ENCODE results near the gene SCLY. TPM values are rescaled to one million over a fixed set of nuclear protein-coding genes. Genes with fewer than 3 reads are reported as not detected.

The SCLY gene
- polyA plus RNA-seq, 3 donors, result 9.5 to 10.6 (median 10.3) TPM

DNA sequence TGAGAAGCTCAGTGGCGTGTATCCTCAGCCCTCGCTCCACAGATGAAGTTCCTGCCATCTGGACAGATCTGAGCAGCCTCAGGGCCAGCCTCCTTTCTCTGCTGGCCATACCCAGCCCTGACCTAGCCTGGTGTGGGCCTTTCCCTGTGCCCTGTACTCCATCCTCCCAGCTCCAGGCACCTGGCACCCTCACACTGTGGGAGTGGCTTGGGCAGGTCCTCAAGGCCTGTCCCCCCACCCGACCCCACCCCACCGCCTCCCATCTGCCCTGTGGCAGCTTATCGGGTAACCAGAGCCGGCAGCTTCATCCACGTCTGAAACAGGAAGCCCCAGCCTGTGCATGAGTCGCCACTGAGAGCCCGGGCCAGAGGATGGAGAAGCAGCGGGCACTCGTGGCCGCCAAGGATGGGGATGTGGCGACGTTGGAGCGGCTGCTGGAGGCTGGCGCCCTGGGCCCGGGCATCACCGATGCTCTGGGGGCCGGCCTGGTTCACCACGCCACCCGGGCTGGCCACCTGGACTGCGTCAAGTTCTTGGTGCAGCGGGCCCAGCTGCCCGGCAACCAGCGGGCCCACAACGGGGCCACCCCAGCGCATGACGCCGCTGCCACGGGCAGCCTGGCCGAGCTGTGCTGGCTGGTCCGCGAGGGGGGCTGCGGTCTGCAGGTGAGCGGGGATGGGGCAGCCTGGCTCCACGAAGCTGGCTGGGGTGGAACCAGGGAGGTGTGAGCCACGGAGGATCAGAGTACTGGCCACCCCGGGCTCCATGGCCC lies 39.4 kb downstream of the SCLY start, which contains the start of gene ESPNL:
TSS of gene ESPNL (plus strand) at position 292 of the 772 bp plus-strand sequence. CDS start at position 372, 80 bp downstream.
- H3K9me3 ChIP-seq (replicated peaks in 1 of 2; ENCODE audit: control insufficient read depth in 1 of 2, insufficient read depth in 1 of 2, low read length in 2 of 2), result no peaks in the 10 kb centered on the region
- peak within 1 kb of the TSS in 6 of 7 donors; percentile 62 to 87 (median 84) for H3K27ac Mint-ChIP-seq
- H3K9ac ChIP-seq (ENCODE audit: insufficient read depth, low read length, poor library complexity, severe bottlenecking), result no peak within 1 kb of the TSS
- H3K4me3 Mint-ChIP-seq, result no peak within 1 kb of the TSS
- H3K27ac ChIP-seq (ENCODE audit: low read depth in 1 of 2, low read length in 2 of 2), result no peak within 1 kb of the TSS
- no peaks in the 10 kb centered on the region for H3K27me3 ChIP-seq (ENCODE audit: control insufficient read depth in 2 of 2, insufficient read depth in 2 of 2, low read length in 2 of 2)
- no peak for DNase-seq
- intact Hi-C loops (cut with micrococcal nuclease), result no loop called here
- H3K4me2 ChIP-seq (replicated peaks; ENCODE audit: extremely low read depth, low read length, poor library complexity, severe bottlenecking), result peak within 1 kb of the TSS; percentile 57
- WGBS (ENCODE audit: insufficient coverage), result 50% methylated on average over 33 of the region's 38 CpGs
- H4K20me1 ChIP-seq (ENCODE audit: insufficient read depth, low read length), result no peaks in the 10 kb centered on the region
- H3K4me3 ChIP-seq (replicated peaks in 1 of 3; ENCODE audit: low read depth in 2 of 3, low read length in 3 of 3), result no peak within 1 kb of the TSS
- TF ChIP-seq, protein P1, sequence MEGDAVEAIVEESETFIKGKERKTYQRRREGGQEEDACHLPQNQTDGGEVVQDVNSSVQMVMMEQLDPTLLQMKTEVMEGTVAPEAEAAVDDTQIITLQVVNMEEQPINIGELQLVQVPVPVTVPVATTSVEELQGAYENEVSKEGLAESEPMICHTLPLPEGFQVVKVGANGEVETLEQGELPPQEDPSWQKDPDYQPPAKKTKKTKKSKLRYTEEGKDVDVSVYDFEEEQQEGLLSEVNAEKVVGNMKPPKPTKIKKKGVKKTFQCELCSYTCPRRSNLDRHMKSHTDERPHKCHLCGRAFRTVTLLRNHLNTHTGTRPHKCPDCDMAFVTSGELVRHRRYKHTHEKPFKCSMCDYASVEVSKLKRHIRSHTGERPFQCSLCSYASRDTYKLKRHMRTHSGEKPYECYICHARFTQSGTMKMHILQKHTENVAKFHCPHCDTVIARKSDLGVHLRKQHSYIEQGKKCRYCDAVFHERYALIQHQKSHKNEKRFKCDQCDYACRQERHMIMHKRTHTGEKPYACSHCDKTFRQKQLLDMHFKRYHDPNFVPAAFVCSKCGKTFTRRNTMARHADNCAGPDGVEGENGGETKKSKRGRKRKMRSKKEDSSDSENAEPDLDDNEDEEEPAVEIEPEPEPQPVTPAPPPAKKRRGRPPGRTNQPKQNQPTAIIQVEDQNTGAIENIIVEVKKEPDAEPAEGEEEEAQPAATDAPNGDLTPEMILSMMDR (IDR thresholded peaks at IDR 0.05), result no peak
- peaks cover 0 to 2% (median 0%) of the 10 kb centered on the region in 3 donors for H3K27me3 Mint-ChIP-seq (ENCODE audit: low read depth in 3 of 3)
- H3K36me3 Mint-ChIP-seq, result no peaks in the 10 kb centered on the region
- peaks cover 16 to 18% of the 10 kb centered on the region in 2 donors for H3K4me1 ChIP-seq (ENCODE audit: control insufficient read depth in 1 of 2, insufficient read depth in 2 of 2, low read length in 2 of 2)
- no peaks in the 10 kb centered on the region for H3K9me3 Mint-ChIP-seq
- no peaks in the 10 kb centered on the region for H3K79me2 ChIP-seq (ENCODE audit: insufficient read depth, low read length)
- H3K36me3 ChIP-seq (replicated peaks in 1 of 2; ENCODE audit: control insufficient read depth in 1 of 2, insufficient read depth in 2 of 2, low read length in 2 of 2), result no peaks in the 10 kb centered on the region
- H2AFZ ChIP-seq (ENCODE audit: insufficient read depth, low read depth, low read length, poor library complexity, severe bottlenecking), result no peak within 1 kb of the TSS
- H3K4me1 Mint-ChIP-seq, result peaks cover 16% of the 10 kb centered on the region

DNA sequence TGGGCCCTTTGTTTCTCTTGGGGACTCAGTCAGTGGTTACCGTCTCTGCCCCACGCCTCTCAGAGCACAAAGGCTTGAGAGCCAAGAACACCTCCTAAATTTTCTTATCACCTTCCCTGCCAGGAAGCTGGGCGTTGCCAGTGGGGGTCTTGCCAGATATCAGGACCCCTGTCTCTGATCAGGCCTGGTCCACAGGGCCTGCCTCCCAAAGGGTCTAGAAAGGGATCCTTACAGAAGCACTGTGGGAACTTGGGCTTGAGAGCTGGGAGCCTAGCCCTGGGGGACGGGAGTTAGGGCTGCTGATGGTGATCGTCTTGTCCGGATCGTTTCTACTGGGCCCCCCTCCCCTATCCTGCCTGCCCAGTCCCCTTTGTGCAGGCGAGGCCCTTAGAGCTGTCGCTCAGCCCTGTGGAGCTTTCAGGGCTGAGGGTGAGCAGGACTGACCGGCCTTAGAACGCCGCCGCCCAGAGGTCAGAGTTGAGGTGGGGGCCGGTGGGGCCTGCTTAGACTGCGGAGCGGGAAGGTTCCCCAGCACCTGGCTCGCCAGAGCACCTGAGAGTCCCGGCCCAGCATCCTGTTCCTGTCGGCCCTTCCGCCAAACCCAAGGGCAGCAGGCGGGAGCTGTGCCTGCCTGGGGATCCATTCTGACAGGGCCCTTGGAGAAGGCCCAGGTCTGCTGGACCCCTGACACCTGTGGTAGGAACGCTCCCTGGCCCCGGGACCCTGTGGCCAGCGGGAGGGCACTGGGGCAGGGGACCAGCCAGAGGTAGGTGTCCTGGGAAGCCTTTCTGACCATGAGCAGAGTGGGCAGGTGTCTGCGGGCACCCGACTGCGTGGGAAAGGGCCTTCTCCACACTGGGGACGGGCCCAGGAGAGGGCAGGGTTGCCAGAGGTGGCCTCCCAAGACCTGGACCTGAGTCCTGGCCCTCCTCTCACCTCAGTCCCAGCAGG lies 40.3 kb downstream of the SCLY start:
- no peak overlapping the region for H2AFZ ChIP-seq (ENCODE audit: insufficient read depth, low read depth, low read length, poor library complexity, severe bottlenecking)
- H3K9me3 Mint-ChIP-seq, result no peaks in the 10 kb centered on the region
- no peak overlapping the region for H3K4me3 Mint-ChIP-seq
- H3K79me2 ChIP-seq (ENCODE audit: insufficient read depth, low read length), result no peaks in the 10 kb centered on the region
- no peaks in the 10 kb centered on the region for H3K27me3 ChIP-seq (ENCODE audit: control insufficient read depth in 2 of 2, insufficient read depth in 2 of 2, low read length in 2 of 2)
- H3K4me2 ChIP-seq (replicated peaks; ENCODE audit: extremely low read depth, low read length, poor library complexity, severe bottlenecking), result no peak overlapping the region
- no peaks in the 10 kb centered on the region for H4K20me1 ChIP-seq (ENCODE audit: insufficient read depth, low read length)
- H3K27ac ChIP-seq (ENCODE audit: low read depth in 1 of 2, low read length in 2 of 2), result no peak overlapping the region
- H3K27ac Mint-ChIP-seq, result no peak overlapping the region
- H3K9ac ChIP-seq (ENCODE audit: insufficient read depth, low read length, poor library complexity, severe bottlenecking), result no peak overlapping the region
- H3K36me3 ChIP-seq (replicated peaks in 1 of 2; ENCODE audit: control insufficient read depth in 1 of 2, insufficient read depth in 2 of 2, low read length in 2 of 2), result no peaks in the 10 kb centered on the region
- peaks cover 0 to 2% (median 2%) of the 10 kb centered on the region in 3 donors for H3K27me3 Mint-ChIP-seq (ENCODE audit: low read depth in 3 of 3)
- no peak overlapping the region for H3K4me3 ChIP-seq (replicated peaks in 1 of 3; ENCODE audit: low read depth in 2 of 3, low read length in 3 of 3)
- no peaks in the 10 kb centered on the region for H3K36me3 Mint-ChIP-seq
- H3K4me1 ChIP-seq (ENCODE audit: control insufficient read depth in 1 of 2, insufficient read depth in 2 of 2, low read length in 2 of 2), result peaks cover 16 to 18% of the 10 kb centered on the region in 2 donors
- DNase-seq, result no peak
- TF ChIP-seq, protein P1 (IDR thresholded peaks at IDR 0.05), result no peak
- WGBS (ENCODE audit: insufficient coverage), result 92% methylated on average over 25 of the region's 28 CpGs
- intact Hi-C loops (cut with micrococcal nuclease), result no loop called here
- peaks cover 16% of the 10 kb centered on the region for H3K4me1 Mint-ChIP-seq
- no peaks in the 10 kb centered on the region for H3K9me3 ChIP-seq (replicated peaks in 1 of 2; ENCODE audit: control insufficient read depth in 1 of 2, insufficient read depth in 1 of 2, low read length in 2 of 2)
